MM.1S (cell line): Measurements from ENCODE around the gene VRK3.

ENCODE experiments used
- DNase-seq: peaks from one replicate; pipeline ENCODE4 v3.0.0-alpha.2; 2015
- H2AFZ ChIP-seq: fragments of 300-600 bp; sonication (generic); 2 replicates; pipeline ENCODE4 v1.6.0; 2016; ENCODE audit warnings: antibody characterized with exemption, low read length
- H3F3A ChIP-seq: fragments of 300-600 bp; sonication (generic); 2 replicates; pipeline ENCODE4 v1.6.1; 2016; ENCODE audit warnings: mild to moderate bottlenecking, antibody characterized with exemption, low read length, moderate library complexity, mixed read lengths; ENCODE audit not compliant: insufficient read depth
- H3K27ac ChIP-seq: fragments of 300-600 bp; sonication (generic); 2 replicates; pipeline ENCODE4 v1.5.1; 2016; ENCODE audit warnings: mild to moderate bottlenecking, low read length
- H3K27me3 ChIP-seq: fragments of 300-600 bp; sonication (generic); replicated peaks from 2 replicates; pipeline ENCODE4 v1.6.0; 2016; ENCODE audit warnings: low read length; ENCODE audit not compliant: insufficient read depth
- H3K36me3 ChIP-seq: fragments of 300-600 bp; sonication (generic); replicated peaks from 2 replicates; pipeline ENCODE4 v1.6.1; 2016; ENCODE audit warnings: mild to moderate bottlenecking, low read length, mixed read lengths; ENCODE audit not compliant: insufficient read depth
- H3K4me1 ChIP-seq: fragments of 300-600 bp; sonication (generic); 2 replicates; pipeline ENCODE4 v1.6.1; 2016; ENCODE audit warnings: low read length, mixed read lengths
- H3K4me2 ChIP-seq: fragments of 300-600 bp; sonication (generic); 2 replicates; pipeline ENCODE4 v1.6.0; 2016; ENCODE audit warnings: low read depth, low read length
- H3K4me3 ChIP-seq: fragments of 300-600 bp; sonication (generic); 2 replicates; pipeline ENCODE4 v1.5.1; 2016; ENCODE audit warnings: low read length, mixed read lengths
- H3K79me2 ChIP-seq: fragments of 300-600 bp; sonication (generic); 2 replicates; pipeline ENCODE4 v1.6.1; 2016; ENCODE audit warnings: mixed run types, low read length, mixed read lengths
- H3K9ac ChIP-seq: fragments of 300-600 bp; sonication (generic); 2 replicates; pipeline ENCODE4 v1.6.1; 2016; ENCODE audit warnings: low read length, mixed read lengths
- H3K9me2 ChIP-seq: fragments of 300-600 bp; sonication (generic); replicated peaks from 2 replicates; pipeline ENCODE4 v1.6.1; 2016; ENCODE audit warnings: mild to moderate bottlenecking, low read length, mixed read lengths; ENCODE audit not compliant: insufficient read depth
- H3K9me3 ChIP-seq: fragments of 300-600 bp; sonication (generic); replicated peaks from 2 replicates; pipeline ENCODE4 v1.6.1; 2016; ENCODE audit warnings: mild to moderate bottlenecking, low read length, mixed read lengths; ENCODE audit not compliant: insufficient read depth
- H4K20me1 ChIP-seq: fragments of 300-600 bp; sonication (generic); 2 replicates; pipeline ENCODE4 v1.6.1; 2016; ENCODE audit warnings: mild to moderate bottlenecking, low read length, moderate library complexity, mixed read lengths; ENCODE audit not compliant: insufficient read depth
- CTCF ChIP-seq: fragments of 300-600 bp; sonication (generic); IDR thresholded peaks from 2 replicates; pipeline ENCODE4 v1.5.1; 2016; ENCODE audit warnings: antibody characterized with exemption, low read length, mixed read lengths
- EZH2 ChIP-seq: fragments of 300-600 bp; sonication (generic); optimal IDR thresholded peaks from 2 replicates; pipeline ENCODE3; 2017; ENCODE audit warnings: low read depth, mild to moderate bottlenecking, antibody characterized with exemption, low read length, mixed read lengths
- EZH2phosphoT487 ChIP-seq: fragments of 300-600 bp; sonication (generic); IDR thresholded peaks from 2 replicates; pipeline ENCODE4 v1.6.1; 2018; ENCODE audit warnings: antibody characterized with exemption, low read length

Gene VRK3

GRCh38 chr19:49938662-49939061 is 86.5 kb downstream of the VRK3 start:
- Histone ChIP-seq H3F3A (no peaks in the 10 kb centered on the region), H3K4me2 (no peak overlapping the region), H3K9me2 (no peaks in the 10 kb centered on the region), H3K79me2 (no peaks in the 10 kb centered on the region), H4K20me1 (no peaks in the 10 kb centered on the region), H3K9ac (no peak overlapping the region), H3K27ac (no peak overlapping the region), H2AFZ (no peak overlapping the region), H3K9me3 (no peaks in the 10 kb centered on the region), H3K4me1 (no peaks in the 10 kb centered on the region), H3K4me3 (no peak overlapping the region), H3K36me3 (no peaks in the 10 kb centered on the region), H3K27me3 (peaks cover 7% of the 10 kb centered on the region; the same call in 1 of the 2 replicates)
- TF ChIP-seq EZH2 (no peak), EZH2phosphoT487 (no peak), CTCF (no peak)
- no peak for DNase-seq

GRCh38 chr19:49937750-49938381 is 87.3 kb downstream of the VRK3 start:
- peak; percentile 66 for DNase-seq
- Histone ChIP-seq H3K9ac (no peak overlapping the region), H3K9me2 (no peaks in the 10 kb centered on the region), H3K4me1 (no peaks in the 10 kb centered on the region), H3K36me3 (no peaks in the 10 kb centered on the region), H3K4me3 (peak overlapping the region; percentile 36; the same call in 1 of the 2 replicates), H4K20me1 (no peaks in the 10 kb centered on the region), H3K27me3 (0 out of 2 replicates have a peak, but pooled peaks cover 5% of the 10 kb centered on the region), H3K4me2 (peak overlapping the region; percentile 95), H2AFZ (peak overlapping the region; percentile 68; the same call in 1 of the 2 replicates), H3K27ac (no peak overlapping the region), H3K9me3 (no peaks in the 10 kb centered on the region), H3K79me2 (no peaks in the 10 kb centered on the region), H3F3A (no peaks in the 10 kb centered on the region)
- no peak for TF ChIP-seq EZH2phosphoT487
- TF ChIP-seq CTCF, result peak; percentile 95
- TF ChIP-seq EZH2, result no peak

- no peak overlapping the region for H2AFZ ChIP-seq
- no peaks in the 10 kb centered on the region for H3K9me3 ChIP-seq
- no peaks in the 10 kb centered on the region for H4K20me1 ChIP-seq
- no peak overlapping the region for H3K9ac ChIP-seq
- H3K36me3 ChIP-seq, result no peaks in the 10 kb centered on the region
- H3K27ac ChIP-seq, result no peak overlapping the region
- H3K4me3 ChIP-seq, result no peak overlapping the region
- TF ChIP-seq EZH2 (no peak), EZH2phosphoT487 (no peak), CTCF (no peak)
- no peaks in the 10 kb centered on the region for H3K9me2 ChIP-seq
- H3K27me3 ChIP-seq, result no peaks in the 10 kb centered on the region
- H3F3A ChIP-seq, result no peaks in the 10 kb centered on the region
- no peaks in the 10 kb centered on the region for H3K4me1 ChIP-seq
- DNase-seq, result no peak
- no peaks in the 10 kb centered on the region for H3K79me2 ChIP-seq
- H3K4me2 ChIP-seq, result no peak overlapping the region
These were observed 88.6 kb downstream of the VRK3 start for GRCh38 chr19:49936549-49936948.
